Dermis blood vessel endothelial cell (primary cell): ENCODE results near the gene CEBPA. TPM values are rescaled to one million over a fixed set of nuclear protein-coding genes. Genes with fewer than 3 reads are reported as not detected.

ENCODE experiments used
- total RNA-seq: library from RNA; depleted of rRNA; stranded (reverse); fragments of >200 nt; gene quantifications from 2 replicates; pipeline ENCODE4 v1.2.3, GENCODE V29; 2014

Gene CEBPA
- total RNA-seq, 1 donor from 2014 or later = 0.17 TPM

Other genes starting within 250 kb of the CEBPA start
- 8.0 and 13.4 TPM in 2 replicates for gene RHPN2, start 237.6 kb downstream of the CEBPA start, total RNA-seq
- 4.8 and 5.9 TPM in 2 replicates for gene GPATCH1, start 221.4 kb downstream of the CEBPA start, total RNA-seq
- not detected in 2 replicates for gene WDR88, start 170.4 kb downstream of the CEBPA start, total RNA-seq
- 6.6 and 12.0 TPM in 2 replicates for gene LRP3, start 108.2 kb downstream of the CEBPA start, total RNA-seq
- 0.17 TPM in 1 of 2 replicates, not detected in the other for gene SLC7A10, start 76.7 kb downstream of the CEBPA start, total RNA-seq
- gene CEBPG, start 71.2 kb upstream of the CEBPA start, total RNA-seq = 32.6 and 38.6 TPM in 2 replicates
- 70.5 and 78.8 TPM in 2 replicates for gene PEPD, start 219.3 kb upstream of the CEBPA start, total RNA-seq